ENCODE results near the gene CCL22.

DNA sequence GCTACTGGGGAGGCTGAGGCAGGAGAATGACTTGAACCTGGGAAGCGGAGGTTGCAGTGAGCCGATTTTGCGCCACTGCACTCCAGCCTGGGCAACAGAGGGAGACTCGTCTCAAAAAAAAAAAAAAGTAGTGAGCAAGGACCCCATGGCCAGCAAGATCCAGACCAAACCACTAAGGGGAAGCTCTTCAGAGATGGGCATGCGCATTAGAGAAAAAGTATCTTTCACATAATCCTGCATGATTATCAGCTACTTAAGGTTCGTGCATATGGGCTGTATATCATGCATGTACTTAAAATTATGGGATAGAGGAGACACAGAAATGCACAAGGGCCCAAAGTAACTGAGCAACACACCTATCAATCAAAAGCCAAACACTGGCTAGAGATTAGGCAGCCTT is 10.7 kb upstream of the CCL22 start:
- TF ChIP-seq CTCF (IDR thresholded peaks at IDR 0.05; ENCODE audit: borderline replicate concordance, extremely low read depth, low read length, poor library complexity, severe bottlenecking) (no peak), EZH2 (IDR thresholded peaks at IDR 0.05; ENCODE audit: borderline replicate concordance, low read depth, low read length, severe bottlenecking) (no peak)
